UCSD-AML1 (cell line): ENCODE data around the gene DPRX.

Source experiments
- DNase-seq: peaks from one replicate; lab custom pipeline; 2025; ENCODE audit not compliant: unreplicated experiment; lab: John Stamatoyannopoulos, UW

DPRX gene

DNA sequence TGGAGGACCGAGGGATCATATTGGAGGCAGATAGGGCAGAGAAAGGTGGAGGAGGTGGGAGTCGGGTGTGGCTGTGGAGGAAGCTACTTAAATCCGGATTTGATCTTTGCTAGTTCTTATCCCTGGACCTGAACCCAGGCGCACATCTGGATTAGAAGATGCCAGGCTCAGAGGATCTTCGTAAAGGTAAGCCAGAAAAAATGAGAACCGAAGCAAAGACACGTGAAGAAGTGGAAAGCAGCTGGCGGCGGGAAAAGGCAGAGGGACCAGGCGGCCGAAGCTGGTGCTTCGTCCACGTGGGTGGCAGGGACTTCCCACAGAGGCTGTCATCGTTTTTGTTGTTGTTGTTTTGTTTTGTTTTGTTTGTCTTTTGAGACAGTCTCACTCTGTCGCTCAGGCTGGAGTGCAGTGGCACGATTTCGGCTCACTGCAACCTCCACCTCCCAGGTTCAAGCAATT lies at the start of gene DPRX:
DPRX (plus strand) TSS at position 51 of the 459 bp plus-strand sequence; CDS start at position 159, 108 bp downstream.
- no peak for DNase-seq

GRCh38 chr19:53583181-53583580 lies 48.6 kb upstream of the DPRX start:
- no peak for DNase-seq

DNA sequence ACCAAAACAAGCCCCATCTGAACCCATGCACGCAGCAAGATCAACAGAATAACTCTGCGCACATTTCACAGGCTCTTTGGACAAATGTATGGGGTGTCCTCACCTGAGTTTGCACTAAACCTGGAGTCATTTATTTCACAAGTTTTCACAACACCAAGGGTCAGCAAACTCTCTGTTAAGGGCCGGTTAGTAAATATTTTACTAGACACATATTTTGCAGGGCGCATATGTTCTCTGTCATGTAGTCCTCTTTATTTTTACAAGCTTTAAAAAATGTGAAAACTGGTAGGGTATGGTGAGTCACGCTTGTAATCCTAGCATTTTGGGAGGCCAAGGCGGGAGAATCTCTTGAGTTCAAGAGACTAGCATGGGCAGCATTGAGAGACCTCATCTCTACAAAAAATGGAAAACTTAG lies 45.5 kb upstream of the DPRX start:
- DNase-seq = no peak

GRCh38 chr19:53594811-53595509 lies 36.8 kb upstream of the DPRX start:
- DNase-seq = no peak

- DNase-seq = no peak
Observed at GRCh38 chr19:53595510-53595867, 36.3 kb upstream of the DPRX start.

- no peak for DNase-seq
Observed at GRCh38 chr19:53596056-53596455, 35.7 kb upstream of the DPRX start.

- DNase-seq = no peak
Observed at GRCh38 chr19:53597023-53597422, 34.8 kb upstream of the DPRX start.

GRCh38 chr19:53598361-53598760 lies 33.4 kb upstream of the DPRX start:
- DNase-seq = no peak

- no peak for DNase-seq
Observed at GRCh38 chr19:53600217-53600616, 31.6 kb upstream of the DPRX start.

DNA sequence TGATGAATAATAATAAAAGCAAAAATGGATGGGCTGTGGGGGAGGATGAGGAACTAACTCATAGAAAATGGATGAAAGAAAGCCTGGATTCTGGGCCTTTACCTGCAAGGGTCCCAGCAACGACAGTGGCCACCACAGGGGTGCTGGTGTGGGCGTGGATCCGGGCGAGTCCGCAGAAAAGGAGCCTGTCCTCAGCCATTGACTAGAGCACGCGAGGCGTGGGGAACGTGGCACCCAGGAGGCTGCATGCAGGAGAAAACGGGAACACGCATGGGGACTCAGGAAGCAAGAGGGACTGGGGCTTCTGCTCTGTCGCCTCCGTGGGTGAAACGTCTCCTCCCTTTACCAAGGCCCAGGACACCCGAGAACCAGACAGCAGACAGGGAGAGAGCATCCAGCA lies 25.8 kb upstream of the DPRX start:
- no peak for DNase-seq

DNA sequence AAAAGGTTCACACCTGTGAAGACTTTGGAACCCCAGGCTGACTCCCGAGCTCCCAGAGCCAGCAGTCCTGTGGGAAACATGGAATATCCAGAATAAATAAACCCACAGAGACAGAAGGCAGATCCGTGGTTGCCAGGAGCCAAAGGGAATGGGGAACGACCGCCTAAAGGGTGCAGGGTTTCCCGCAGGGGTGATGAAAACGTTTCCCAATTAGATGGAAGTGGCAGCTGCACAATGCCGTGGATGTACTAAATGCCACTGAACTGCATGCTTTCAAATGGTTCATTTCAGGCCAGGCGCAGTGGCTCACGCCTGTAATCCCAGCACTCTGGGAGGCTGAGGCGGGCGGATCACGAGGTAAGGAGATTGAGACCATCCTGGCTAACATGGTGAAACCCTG lies 23.4 kb upstream of the DPRX start:
- DNase-seq = no peak

- DNase-seq = no peak
Observed at GRCh38 chr19:53612762-53613526, 18.9 kb upstream of the DPRX start.

- peak; percentile 42 for DNase-seq
Observed at GRCh38 chr19:53621885-53622740, 9.7 kb upstream of the DPRX start.

- peak; percentile 29 for DNase-seq
Observed at GRCh38 chr19:53624771-53625545, 6.8 kb upstream of the DPRX start.

- DNase-seq = no peak
Observed at GRCh38 chr19:53626486-53626885, 5.3 kb upstream of the DPRX start.

- DNase-seq = no peak
Observed at GRCh38 chr19:53626976-53627375, 4.8 kb upstream of the DPRX start.

GRCh38 chr19:53634768-53635167 lies 3.0 kb downstream of the DPRX start:
- DNase-seq = no peak

DNA sequence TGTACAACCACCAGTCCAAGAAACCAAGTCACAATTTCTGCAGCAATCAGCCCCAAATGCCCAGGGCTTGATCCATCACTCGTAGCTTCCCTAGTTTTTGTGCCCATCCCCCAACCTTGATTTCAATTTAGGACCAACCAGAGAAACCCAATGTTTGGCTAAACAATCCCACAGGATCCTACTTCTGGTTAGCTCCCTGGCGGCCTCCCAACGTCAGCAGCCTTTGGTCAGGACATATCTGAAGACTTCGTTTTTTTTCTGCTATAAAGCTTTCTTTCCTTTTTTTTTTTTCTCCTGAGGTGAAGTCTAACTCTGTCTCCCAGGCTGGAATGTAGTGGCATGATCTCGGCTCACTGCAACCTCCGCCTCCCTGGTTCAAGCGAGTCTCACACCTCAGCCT lies 7.7 kb downstream of the DPRX start:
- no peak for DNase-seq

GRCh38 chr19:53642381-53643099 lies 10.7 kb downstream of the DPRX start:
- DNase-seq = no peak
